Keratinocyte (primary cell): ENCODE measurements around the gene GRM7. TPM values are rescaled to one million over a fixed set of nuclear protein-coding genes. Genes with fewer than 3 reads are reported as not detected.

Experiments
- DNase-seq: peaks from one replicate; pipeline ENCODE4 v3.0.0-alpha.2; 2011; ENCODE audit warnings: low read depth, missing footprints, low spot score
- FAIRE-seq: peaks from 2 replicates; lab custom pipeline; 2011; peaks lifted over from hg19 to GRCh38; lab: Jason Lieb, UNC
- H2AFZ ChIP-seq: 2 replicates; pipeline ENCODE4 v1.6.0; 2012; ENCODE audit warnings: low read length, control low read depth, inconsistent platforms; ENCODE audit not compliant: control insufficient read depth
- H3K27ac ChIP-seq: 2 replicates; pipeline ENCODE4 v1.5.1; 2011; ENCODE audit warnings: low read length; ENCODE audit not compliant: control insufficient read depth, insufficient read depth
- H3K27me3 ChIP-seq: 3 replicates; pipeline ENCODE4 v1.6.0; 2011; ENCODE audit warnings: low read length; ENCODE audit not compliant: control insufficient read depth, insufficient read depth; ENCODE audit errors: extremely low read depth
- H3K36me3 ChIP-seq, 2 experiments: 2 replicates in 1 of 2; 3 replicates in 1 of 2; pipeline ENCODE4 v1.5.1; 2011; ENCODE audit warnings: low read length in 2 of 2, mild to moderate bottlenecking in 1 of 2; ENCODE audit not compliant: control insufficient read depth in 2 of 2, insufficient read depth in 2 of 2; ENCODE audit errors: extremely low read depth in 1 of 2
- H3K4me1 ChIP-seq: 3 replicates; pipeline ENCODE4 v1.5.1; 2011; ENCODE audit warnings: low read length; ENCODE audit not compliant: control insufficient read depth, insufficient read depth; ENCODE audit errors: extremely low read depth
- H3K4me2 ChIP-seq: 3 replicates; pipeline ENCODE4 v1.6.0; 2011; ENCODE audit warnings: low read depth, low read length; ENCODE audit not compliant: control insufficient read depth, insufficient read depth; ENCODE audit errors: extremely low read depth
- H3K4me3 ChIP-seq, 3 experiments: fragments of 200-600 bp in 1 of 3; sonication (generic) in 1 of 3; 2 replicates in 2 of 3; 3 replicates in 1 of 3; pipeline ENCODE4 v1.5.1; 2011 to 2016; ENCODE audit warnings: low read length in 3 of 3, mild to moderate bottlenecking in 3 of 3, control low read depth in 2 of 3, inconsistent platforms in 1 of 3, low read depth in 1 of 3, mixed read lengths in 1 of 3, mixed run types in 1 of 3, moderate library complexity in 1 of 3; ENCODE audit not compliant: control insufficient read depth in 2 of 3, insufficient read depth in 2 of 3; ENCODE audit errors: extremely low read depth in 1 of 3
- H3K79me2 ChIP-seq: 2 replicates; pipeline ENCODE4 v1.6.0; 2012; ENCODE audit warnings: low read length; ENCODE audit not compliant: control insufficient read depth, insufficient read depth
- H3K9ac ChIP-seq: 3 replicates; pipeline ENCODE4 v1.6.0; 2011; ENCODE audit warnings: low read length; ENCODE audit not compliant: control insufficient read depth, insufficient read depth; ENCODE audit errors: extremely low read depth
- H3K9me1 ChIP-seq: 3 replicates; pipeline ENCODE4 v1.6.0; 2011; ENCODE audit warnings: low read length; ENCODE audit not compliant: control insufficient read depth, insufficient read depth; ENCODE audit errors: extremely low read depth
- H3K9me3 ChIP-seq: 2 replicates; pipeline ENCODE4 v1.5.1; 2012; ENCODE audit warnings: low read depth, low read length; ENCODE audit not compliant: control insufficient read depth
- H4K20me1 ChIP-seq: 3 replicates; pipeline ENCODE4 v1.6.0; 2011; ENCODE audit warnings: low read length; ENCODE audit not compliant: control insufficient read depth, insufficient read depth; ENCODE audit errors: extremely low read depth
- EZH2 ChIP-seq: IDR thresholded peaks from one replicate; pipeline ENCODE4 v1.6.1; 2012; ENCODE audit warnings: inconsistent platforms, mild to moderate bottlenecking, low read length, moderate library complexity
- dilution Hi-C: fragments of 300-500 bp; cut with MboI; formaldehyde crosslinking; loops from one replicate; pipeline ENCODE4 v1.7.0; 2020; ENCODE audit warnings: low sequenced_read_pairs; ENCODE audit not compliant: extremely low pct_ligation_motif_present
- polyA plus RNA-seq, 5 experiments: library from polyadenylated mRNA; depleted of rRNA in 3 of 5; stranded (reverse) in 3 of 5; stranded (forward) in 1 of 5; unstranded in 1 of 5; fragments of >200 nt; gene quantifications; 1 replicate in 1 of 5; 2 replicates in 3 of 5; 3 replicates in 1 of 5; pipeline versions ENCODE4 v1.2.1 to v1.2.3, GENCODE V29; 2011 to 2012; ENCODE audit warnings: missing spikeins in 2 of 5, low read depth in 1 of 5, low replicate concordance in 1 of 5
- TF ChIP-seq, protein P1 (sequence below), 3 experiments: IDR thresholded peaks in 1 of 3; conservative IDR thresholded peaks in 1 of 3; optimal IDR thresholded peaks in 1 of 3; 2 replicates in 2 of 3; 3 replicates in 1 of 3; pipeline versions ENCODE3 to v1.5.1; 2011; ENCODE audit warnings: low read length in 3 of 3, mild to moderate bottlenecking in 3 of 3, moderate library complexity in 2 of 3, control low read depth in 1 of 3, inconsistent platforms in 1 of 3; ENCODE audit not compliant: insufficient read depth in 2 of 3; ENCODE audit errors: extremely low read depth in 1 of 3

Gene GRM7
- polyA plus RNA-seq, 1 donor (not counting 4 experiments of a cell fraction or from before 2014, with no cell fraction given), result not detected

DNA sequence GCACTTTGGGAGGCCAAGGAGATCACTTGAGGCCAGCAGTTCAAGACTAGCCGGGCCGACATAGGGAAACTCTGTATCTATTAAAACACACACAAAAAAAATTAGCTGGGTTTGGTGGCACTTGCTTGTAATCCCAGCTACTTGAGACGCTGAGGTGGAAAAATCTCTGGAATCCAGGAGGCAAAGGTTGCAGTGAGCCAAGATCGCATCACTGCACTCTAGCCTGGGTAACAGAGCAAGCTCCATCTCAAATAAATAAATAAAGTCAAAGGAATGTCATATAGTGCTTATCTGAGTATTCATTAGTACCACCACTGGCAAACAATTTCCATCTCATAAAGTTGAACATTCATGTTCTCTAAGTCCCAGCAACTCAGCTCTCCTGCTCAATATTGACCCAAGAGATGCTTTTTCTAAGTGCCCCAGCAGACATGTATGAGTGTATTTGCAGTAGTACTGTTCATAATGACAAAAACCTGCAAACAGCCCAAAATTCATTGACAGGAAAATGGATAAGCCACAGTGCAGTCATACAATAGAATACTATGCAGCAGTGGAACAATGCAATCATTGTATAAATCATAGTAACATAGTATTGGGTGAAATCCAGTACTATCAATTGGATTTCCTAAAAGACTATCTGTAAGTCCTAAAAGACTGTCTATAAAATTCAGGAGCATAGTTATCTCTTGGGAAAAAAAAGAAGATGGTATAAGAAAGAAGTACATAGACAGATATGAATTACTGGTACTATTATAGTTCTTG lies 889.2 kb downstream of the GRM7 start:
- Histone ChIP-seq H3K9me3 (no peaks in the 10 kb centered on the region), H3K9me1 (no peaks in the 10 kb centered on the region), H2AFZ (no peak overlapping the region), H3K9ac (no peak overlapping the region), H3K36me3 (no peaks in the 10 kb centered on the region), H3K27me3 (no peaks in the 10 kb centered on the region), H3K79me2 (no peaks in the 10 kb centered on the region), H3K27ac (no peak overlapping the region), H3K4me1 (no peaks in the 10 kb centered on the region), H3K4me2 (no peak overlapping the region), H3K4me3 (no peak overlapping the region), H4K20me1 (no peaks in the 10 kb centered on the region)
- FAIRE-seq (no peak), DNase-seq (no peak)
- no peak for TF ChIP-seq EZH2
- TF ChIP-seq, protein P1, sequence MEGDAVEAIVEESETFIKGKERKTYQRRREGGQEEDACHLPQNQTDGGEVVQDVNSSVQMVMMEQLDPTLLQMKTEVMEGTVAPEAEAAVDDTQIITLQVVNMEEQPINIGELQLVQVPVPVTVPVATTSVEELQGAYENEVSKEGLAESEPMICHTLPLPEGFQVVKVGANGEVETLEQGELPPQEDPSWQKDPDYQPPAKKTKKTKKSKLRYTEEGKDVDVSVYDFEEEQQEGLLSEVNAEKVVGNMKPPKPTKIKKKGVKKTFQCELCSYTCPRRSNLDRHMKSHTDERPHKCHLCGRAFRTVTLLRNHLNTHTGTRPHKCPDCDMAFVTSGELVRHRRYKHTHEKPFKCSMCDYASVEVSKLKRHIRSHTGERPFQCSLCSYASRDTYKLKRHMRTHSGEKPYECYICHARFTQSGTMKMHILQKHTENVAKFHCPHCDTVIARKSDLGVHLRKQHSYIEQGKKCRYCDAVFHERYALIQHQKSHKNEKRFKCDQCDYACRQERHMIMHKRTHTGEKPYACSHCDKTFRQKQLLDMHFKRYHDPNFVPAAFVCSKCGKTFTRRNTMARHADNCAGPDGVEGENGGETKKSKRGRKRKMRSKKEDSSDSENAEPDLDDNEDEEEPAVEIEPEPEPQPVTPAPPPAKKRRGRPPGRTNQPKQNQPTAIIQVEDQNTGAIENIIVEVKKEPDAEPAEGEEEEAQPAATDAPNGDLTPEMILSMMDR (optimal IDR thresholded peaks at IDR 0.05 in 1 of 3, IDR thresholded peaks at IDR 0.05 in 1 of 3, conservative IDR thresholded peaks at IDR 0.05 in 1 of 3; ENCODE audit: extremely low read depth in 1 of 3, insufficient read depth in 2 of 3, low read length in 3 of 3), result no peak
- dilution Hi-C loops, result no loop called here

GRCh38 chr3:7752005-7752404 lies 891.1 kb downstream of the GRM7 start:
- Histone ChIP-seq H3K79me2 (no peaks in the 10 kb centered on the region), H3K9ac (no peak overlapping the region), H2AFZ (no peak overlapping the region), H3K9me1 (no peaks in the 10 kb centered on the region), H3K4me1 (no peaks in the 10 kb centered on the region), H3K4me2 (no peak overlapping the region), H3K27ac (no peak overlapping the region), H3K27me3 (no peaks in the 10 kb centered on the region), H4K20me1 (no peaks in the 10 kb centered on the region), H3K36me3 (no peaks in the 10 kb centered on the region), H3K4me3 (no peak overlapping the region), H3K9me3 (no peaks in the 10 kb centered on the region)
- FAIRE-seq, result no peak
- DNase-seq, result no peak
- TF ChIP-seq EZH2, result no peak
- dilution Hi-C loops, result no loop called here
